HG03039 (cell line): Measurements from ENCODE around the gene CHN2.

Experiments
- ATAC-seq: cut with Tn5 transposase; IDR thresholded peaks from one replicate; pipeline ENCODE4 v1.9.1; 2021; ENCODE audit warnings: mild to moderate bottlenecking, moderate library complexity; ENCODE audit not compliant: unreplicated experiment

CHN2 gene

DNA sequence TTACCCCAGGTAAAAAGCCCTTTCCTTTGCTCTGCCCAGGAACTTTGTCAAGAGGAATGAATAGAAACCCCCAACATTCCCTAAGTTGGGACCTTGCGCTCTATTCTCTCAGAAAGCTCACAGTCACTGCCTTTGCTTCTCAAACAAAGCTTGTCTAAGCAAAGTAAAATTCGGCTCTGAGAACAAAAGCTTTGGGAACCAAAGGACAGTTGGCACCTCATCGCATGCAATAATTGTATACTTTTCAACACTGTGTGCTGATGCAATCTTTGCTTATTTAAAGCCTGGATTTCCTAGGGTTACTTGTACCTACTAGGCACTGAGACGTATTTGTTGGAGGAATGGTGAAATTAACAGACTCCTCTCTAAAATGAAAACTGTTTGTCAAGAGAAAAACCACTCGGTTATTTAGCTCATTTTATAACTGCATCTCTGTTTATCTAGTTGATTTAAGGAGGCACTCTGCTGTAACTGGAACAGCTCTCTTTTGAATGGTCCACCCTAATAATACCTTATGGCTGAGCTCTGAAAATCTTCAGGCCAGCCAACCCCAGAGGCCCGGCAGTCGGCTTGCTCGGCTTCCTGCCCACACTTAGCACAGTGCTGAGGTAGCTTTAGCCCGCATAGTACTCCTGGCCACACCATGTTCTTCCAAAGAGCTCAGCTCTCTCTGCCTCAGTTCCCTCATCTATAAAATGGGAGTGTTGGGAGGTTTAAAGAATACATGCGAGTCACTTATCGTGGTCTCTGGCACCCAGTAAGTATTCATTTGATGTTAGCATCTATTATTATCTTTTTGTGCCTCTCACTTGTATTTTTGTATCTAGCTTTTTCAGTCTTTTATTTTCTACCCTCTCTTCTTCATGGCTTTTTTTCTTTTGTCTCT is 288.9 kb downstream of the CHN2 start:
- no peak for ATAC-seq

DNA sequence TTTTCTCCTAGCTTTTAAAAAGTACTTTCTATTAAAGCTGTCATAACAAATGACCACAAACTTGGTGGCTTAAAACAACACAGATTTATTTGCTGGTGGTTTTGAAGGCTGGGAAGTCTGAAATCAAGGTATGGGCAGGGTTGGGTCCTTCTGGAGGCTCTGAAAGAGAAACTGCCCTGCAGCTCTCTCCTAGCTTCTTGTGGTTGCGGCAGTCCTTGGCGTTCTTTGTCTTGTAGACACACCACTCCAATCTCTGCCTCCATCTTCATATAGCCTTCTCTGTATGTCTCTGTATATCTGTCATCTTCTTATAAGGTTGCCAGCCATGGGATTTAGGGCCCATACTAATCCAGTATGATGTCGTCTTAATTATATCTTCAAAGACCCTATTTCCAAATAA is 289.7 kb downstream of the CHN2 start:
- no peak for ATAC-seq

DNA sequence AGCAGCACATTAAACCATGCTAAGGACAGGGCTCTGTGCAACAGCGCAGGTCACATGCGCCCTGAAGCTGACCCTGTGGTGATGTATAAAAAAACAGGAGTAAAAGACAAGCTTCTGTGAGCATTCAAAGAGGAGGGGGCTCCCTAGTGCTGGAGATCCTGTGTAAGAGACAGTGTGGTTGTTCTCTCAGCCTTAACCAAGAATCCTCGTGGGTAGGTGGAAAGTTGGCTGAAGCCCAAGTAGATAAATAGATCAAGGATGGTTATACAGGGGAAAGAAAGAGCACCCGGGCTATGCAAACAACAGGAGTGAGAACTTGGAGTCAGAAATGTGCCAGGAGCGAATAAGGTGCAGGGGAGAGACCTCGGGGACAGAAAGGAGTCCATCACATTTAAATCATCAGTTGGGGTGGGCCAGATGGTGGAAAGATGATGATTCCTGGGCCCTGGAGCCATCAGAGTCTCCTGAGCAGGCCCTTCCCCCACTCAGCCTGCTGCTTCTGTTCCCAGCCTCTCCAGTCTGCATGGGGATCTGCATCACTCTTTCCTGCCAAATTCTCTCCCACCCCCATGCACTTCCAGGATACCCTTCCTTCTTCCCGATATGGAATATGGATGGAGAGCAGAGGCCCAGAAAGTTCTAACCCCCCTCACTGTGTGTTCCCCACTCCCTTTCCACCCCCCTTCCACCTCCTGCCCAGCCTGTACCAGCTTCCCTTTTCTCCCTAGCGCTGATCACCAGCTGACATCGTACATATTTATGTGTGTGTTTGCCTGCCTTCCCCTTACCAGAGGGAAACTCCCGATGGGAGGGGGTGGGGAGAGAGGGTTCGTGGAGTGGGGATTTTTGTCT is 291.0 kb downstream of the CHN2 start:
- ATAC-seq = no peak

DNA sequence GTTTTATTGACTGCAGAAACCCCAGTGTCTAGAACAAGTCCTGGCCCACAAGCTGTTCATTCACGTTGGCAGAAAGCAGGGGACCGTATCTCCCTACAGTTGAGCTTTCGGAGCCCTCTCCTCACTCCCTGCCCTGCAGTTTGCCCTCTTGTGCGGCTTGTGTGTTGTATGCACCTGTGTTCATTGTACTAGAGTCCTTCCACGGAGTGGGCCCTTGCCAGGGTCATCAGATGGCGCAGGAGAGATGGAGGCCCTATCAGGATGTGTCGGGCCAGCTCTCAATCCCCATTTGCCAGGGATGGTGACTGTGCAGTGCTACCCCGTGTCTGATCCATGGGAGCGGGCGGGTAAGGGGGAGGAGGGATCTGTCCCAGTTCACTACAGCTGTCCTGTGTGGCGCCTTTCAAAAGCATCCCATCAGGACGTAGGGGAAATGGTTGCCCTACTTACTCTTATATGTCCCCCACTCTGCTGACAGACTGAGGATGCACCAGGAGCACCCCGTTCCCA is 291.7 kb downstream of the CHN2 start:
- ATAC-seq = no peak

DNA sequence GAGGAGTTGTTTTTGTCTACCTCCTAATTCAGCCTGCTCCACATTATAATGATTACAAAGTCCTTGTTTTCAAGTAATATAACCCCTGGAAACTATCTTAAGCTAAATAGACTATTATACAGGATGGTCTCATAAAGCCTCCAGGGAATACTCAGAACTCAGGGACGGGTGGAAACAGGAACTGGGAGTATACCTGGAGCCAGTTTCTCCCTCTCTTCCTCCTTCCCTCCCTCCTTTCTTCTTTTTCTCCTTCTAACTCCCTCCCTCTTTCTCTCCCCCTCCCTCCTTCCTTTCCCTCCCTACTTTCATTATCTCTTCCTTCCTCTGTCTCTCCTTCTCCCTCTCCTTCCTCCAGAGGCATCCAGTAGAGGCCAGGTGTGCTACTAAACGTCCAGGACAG is 292.8 kb downstream of the CHN2 start:
- ATAC-seq = no peak

DNA sequence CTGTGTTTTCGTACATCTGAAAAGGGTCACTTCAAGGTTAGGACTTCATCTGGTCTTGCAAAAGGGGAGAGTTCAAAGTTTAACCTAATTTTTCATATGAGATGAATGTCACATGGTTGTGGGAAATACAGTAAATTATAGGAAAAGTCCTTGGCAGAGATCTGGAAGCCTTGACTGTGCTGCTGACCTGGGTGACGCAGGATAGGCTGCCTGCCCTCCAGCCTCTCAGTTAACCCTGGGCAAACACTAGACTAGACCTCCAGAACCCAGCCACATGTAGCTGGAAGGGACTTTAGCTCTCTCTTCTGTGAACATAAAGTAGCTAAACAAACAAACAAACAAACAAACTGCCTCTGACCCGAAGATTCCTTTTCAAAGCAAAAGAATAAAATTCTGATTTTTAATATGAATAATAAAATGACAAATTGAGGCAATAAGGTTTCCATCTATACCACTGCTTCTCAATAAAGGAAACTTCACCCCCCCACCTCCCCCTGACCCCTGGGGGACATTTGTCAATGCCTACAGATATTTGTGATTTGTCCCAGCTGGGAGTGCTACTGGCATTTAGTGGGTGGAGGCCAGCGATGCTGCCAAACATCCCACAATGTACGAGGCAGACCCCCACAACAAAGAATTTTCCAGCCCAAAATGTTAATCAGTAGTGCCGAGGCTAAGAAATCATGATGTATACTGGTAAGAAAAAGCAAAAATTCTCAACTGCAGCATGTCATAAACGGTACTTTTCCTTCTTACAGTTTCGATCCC is 293.8 kb downstream of the CHN2 start:
- no peak for ATAC-seq

DNA sequence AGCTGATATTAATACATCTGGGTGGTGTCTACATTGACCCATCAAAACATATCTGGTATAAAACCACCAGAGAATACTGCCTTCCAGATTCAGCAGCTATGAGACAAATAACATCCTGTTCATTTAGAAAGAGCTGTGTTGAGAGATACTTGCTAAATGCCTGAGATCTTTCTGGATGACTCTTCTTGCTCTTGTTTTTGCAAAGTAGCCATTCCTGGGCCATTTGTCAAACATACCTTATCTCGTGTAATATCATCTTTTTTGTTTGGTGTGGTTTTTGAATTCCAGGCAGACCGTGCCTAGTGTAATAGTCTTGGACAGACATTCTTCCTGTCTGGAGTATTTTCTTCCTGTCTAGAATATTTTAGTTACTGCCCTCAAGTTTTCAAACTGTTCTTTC is 294.4 kb downstream of the CHN2 start:
- ATAC-seq = no peak

DNA sequence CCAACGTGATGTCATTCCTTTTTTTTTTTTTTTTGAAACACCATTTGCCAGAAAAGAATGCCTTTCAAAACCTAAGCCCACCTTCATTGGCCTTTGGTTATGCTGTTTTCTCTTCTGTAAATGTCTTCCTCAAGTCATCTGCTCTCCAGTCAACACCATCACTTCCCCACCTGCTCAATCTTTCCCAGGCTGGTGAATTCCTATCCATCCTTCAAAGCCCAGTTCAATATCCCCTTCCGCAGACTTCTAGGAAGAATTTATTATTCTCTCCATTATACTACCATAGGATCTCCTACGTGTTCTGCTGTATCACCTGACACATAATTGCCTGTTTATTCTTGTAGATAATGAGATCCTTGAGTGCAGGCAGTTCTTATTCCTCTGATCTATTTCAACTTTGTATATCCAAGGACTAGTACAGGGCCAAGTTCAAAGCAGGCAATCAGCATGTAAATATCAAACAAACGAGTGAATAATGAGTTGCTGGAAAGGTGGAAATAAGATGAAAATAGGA is 295.6 kb downstream of the CHN2 start:
- no peak for ATAC-seq

DNA sequence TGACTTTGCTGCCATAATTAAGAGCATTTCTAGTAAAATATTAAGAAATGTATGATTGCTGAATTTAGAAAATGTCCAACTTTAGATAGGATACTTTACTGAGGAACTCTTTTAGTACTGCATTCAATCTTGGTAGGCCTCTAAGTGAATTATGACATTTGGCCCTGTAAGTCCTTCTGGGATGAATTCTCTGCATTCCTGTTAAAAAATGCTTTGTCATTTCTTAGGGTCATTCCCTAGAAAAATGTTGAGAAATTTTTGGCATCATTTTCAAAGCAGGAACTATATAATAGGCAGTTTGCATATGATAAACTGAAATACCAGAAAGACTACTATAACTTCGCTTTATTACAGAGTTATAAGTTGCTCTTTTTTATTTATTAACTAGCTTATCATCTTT is 299.8 kb downstream of the CHN2 start:
- ATAC-seq = no peak

DNA sequence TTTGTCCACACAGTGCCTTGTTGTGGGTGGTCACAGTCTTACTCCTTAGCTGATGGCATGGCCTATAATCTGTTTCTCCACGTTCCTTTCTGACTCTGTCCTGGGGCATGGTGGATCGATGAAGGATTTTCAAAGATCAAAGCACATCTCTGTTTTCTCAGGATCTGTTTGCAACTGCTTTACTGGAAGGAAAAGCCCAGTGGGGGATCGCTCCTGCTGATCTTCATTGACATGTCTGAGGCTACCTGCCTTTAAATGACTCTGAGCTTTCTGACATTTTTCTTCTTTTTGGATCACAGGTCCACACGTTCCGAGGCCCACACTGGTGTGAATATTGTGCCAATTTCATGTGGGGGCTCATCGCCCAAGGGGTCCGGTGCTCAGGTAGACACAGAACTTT is 301.1 kb downstream of the CHN2 start:
- ATAC-seq = no peak

DNA sequence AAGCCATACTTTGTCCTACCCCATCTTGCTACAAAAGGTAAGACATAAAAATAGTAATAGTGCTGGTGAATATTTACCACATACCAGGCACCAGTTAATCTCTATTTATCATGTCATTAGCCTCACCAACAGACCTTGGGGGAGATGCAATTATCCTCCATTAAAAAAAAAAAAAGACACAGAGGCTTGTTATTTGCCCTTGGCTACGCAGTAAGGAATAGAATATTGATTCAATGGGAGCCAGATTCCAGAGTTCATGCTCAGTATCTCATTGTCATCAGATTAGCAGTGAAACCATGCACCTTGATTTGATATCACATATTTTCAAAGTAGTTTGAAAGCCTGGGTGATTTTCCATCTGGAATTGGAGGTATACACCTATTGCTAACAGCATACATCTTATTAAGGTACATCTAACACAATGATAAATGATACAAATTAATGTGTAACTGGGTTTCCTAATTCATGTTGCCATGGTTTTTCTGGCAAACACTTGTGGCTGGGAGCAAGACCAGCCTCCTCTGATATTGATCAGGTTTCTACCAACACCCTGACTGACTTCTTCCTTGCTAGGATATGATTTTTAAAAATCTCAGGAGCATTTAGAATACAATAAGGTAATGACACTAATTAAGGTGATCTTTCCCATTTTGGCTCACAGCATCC is 301.9 kb downstream of the CHN2 start:
- ATAC-seq = no peak

DNA sequence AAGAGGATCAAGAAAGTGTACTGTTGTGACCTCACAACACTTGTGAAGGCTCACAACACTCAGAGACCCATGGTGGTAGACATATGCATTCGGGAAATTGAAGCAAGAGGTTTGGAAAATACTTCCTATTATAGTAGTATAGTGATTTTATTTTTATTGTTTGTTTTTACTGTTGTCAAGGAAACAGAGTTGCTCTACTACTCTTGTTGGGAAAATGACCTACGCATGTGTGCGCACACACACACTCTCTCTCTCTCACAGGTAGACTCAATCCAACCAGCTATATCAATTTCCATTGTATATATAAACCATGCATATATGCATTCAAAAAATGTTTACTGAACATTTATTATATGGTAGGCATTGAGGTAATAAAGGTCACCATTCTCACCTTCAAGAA is 305.4 kb downstream of the CHN2 start:
- ATAC-seq = no peak

DNA sequence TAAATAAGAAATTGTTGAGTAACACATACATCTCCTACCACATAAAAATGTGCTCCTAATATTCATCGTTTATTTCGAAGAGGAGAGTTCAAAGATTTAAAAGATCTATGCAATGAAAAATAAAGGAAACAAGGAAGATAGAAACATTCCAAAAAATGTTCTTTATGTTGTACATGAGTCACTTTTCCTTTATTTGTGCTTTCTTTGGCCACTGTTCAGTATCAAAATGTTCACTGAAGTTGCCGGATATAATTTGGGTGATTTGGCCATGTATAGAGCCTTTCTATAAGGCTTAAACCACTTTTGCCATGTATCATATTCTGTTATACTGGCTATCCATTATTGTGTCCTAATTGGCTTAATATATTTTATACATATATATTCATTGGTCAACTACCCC is 306.1 kb downstream of the CHN2 start:
- ATAC-seq = no peak

DNA sequence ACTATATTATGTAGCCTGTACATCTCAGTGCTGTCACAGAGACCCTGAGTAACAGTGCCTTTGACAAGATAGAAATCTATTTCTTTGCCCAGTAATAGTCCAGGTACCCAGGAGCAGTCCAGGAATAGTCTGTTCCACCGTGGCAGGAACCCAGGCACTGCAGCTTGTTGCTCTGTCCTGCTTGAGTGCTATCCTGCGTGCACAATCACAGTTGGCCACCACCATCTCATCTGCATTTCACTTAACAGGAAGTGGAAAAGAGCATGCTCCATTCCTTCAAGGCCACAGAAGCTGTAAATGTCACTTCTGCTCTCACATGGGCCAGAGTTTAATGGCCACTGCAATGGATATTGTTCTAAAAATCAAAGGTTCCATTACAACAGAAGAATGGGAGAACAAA is 307.6 kb downstream of the CHN2 start:
- ATAC-seq = no peak

DNA sequence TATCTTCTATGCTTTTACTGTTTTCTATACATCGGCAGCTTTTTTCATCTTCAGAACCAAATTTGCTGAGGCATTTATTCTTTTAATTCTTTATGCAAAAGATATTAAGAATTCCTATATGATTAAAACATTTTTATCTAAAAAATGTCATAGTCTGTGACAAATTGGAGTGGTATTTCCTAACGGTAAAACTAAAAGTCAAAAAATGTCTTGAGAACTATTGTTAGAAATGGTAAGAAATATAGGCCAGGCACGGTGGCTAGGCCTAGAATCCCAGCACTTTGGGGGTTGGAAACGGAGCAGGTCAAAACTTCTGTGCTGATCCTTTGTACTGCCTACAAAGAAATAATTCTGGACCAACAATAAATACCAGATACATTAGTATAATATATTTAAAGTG is 311.4 kb downstream of the CHN2 start:
- no peak for ATAC-seq

DNA sequence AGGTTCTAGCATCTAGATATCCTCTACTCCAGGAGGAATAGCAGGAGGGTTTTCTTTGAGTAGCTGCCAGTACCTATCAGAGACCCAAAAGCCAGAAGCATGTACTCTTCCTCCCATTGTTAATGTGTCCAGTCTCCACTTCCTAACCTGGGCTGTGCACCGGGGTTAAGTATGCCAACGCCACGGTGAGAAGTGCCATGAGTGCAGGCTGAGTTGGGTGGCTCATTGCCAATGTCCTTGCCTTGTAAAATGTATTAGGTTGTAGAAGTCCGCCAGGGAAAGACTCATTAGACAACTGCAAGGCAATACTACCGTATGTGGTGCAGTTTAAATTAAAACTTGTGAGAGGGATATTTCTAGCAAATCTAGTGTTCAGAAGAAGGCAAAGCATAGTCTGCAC is 314.0 kb downstream of the CHN2 start:
- no peak for ATAC-seq

DNA sequence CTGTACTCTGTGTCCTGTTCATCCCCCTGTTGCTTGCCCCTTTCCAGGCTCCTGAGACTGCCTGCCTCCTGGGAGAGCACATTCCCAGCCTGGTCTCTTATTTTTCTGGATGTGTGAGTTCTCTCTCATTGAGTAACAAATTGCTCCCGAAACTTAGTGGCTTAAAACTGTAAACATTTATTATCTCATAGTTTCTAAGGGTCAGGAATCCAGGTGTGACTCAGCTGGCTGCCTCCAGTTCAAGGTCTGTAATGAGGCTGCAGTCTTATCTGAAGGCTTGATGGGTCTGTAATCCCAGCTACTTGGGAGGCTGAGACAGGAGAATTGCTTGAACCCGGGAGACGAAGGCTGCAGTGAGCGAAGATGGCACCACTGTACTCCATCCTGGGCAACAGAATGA is 315.5 kb downstream of the CHN2 start:
- no peak for ATAC-seq

DNA sequence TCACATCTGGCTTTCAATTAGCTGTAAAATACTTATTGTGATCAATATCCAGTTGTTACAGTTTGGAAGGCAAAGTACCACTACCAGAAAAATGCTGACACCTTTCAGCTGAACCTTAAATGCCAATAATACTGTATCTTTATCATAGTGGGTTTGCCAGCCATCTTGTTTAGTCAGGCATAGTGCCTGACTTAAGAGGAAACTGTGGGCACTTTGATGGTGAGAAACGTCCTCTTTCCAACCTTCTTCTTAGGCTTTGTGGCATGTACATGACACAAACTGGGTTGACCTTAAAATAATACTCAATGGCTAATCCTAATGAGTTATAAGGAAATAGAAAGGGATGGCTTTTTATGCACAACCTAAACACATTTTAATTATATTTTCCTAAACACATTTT is 316.8 kb downstream of the CHN2 start:
- ATAC-seq = no peak

DNA sequence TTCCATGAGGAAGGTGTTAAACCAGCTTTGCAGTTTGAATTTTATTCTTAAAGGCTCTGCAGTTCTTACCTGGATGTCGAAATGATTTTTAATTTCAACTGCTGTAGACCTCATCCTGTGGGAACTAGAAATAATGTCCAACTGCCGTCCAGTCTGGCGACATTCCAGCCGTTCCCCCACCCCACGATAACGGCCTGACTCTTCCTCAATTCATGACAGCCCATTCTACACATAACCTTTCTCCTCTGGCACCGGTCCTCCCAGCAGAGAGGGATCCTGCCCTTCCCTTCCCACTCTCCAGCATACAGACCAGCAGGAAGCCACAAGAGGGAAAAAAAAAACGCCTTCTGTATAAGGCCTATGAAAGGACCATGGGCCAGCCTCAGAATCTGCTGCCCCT is 317.3 kb downstream of the CHN2 start:
- no peak for ATAC-seq

DNA sequence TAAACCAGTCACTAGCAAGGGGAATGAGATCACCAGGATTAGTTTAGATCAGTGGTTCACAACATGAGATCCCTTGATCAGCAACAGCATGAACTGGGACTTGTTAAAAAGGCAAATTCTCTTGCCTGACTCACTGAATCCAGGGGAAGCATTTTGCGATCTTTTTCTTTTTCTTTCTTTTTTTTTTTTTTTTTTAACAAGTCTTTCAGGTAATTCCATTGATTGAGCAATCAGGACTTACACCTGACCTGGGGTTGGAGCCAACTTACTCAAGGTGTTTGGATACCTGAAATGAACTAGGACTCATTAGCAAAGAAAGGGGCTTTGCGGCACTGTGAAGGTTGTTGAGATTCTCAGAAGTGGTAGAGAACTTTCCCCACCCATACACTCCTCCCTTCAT is 321.9 kb downstream of the CHN2 start:
- ATAC-seq = no peak
